A549 (cell line): ENCODE measurements around the gene SPPL2C. TPM values are rescaled to one million over a fixed set of nuclear protein-coding genes. Genes with fewer than 3 reads are reported as not detected.

Source experiments
- ATAC-seq, 2 experiments: fragments of 200-7000 bp in 1 of 2; fragments of >200 bp in 1 of 2; cut with Nextera tagmentation in 1 of 2; cut with Tn5 transposase in 1 of 2; 3 replicates each; pipeline versions ENCODE4 v1.8.0 to v1.9.1; 2018 to 2020; ENCODE audit warnings: mild to moderate bottlenecking in 1 of 2, moderate library complexity in 1 of 2
- CTCF ChIA-PET: fragments of 300-600 bp; sonication (Branson Sonifier 250); formaldehyde crosslinking; extraction: SDS; loops from one replicate; lab custom pipeline; 2021; ENCODE audit warnings: antibody characterized with exemption, inconsistent platforms; lab: Yijun Ruan, JAX
- POLR2A ChIA-PET: fragments of 350-600 bp; formaldehyde crosslinking; extraction: SDS; loops from one replicate; lab custom pipeline; 2021; ENCODE audit warnings: antibody characterized with exemption, inconsistent platforms; lab: Yijun Ruan, JAX
- DNase-seq, 2 experiments: peaks; one replicate each; pipeline versions ENCODE4 v3.0.0 to v3.0.0-alpha.2; 2011 to 2016; ENCODE audit warnings: low read depth in 1 of 2, low spot score in 1 of 2
- FAIRE-seq: peaks from 2 replicates; lab custom pipeline; 2011; peaks lifted over from hg19 to GRCh38; lab: Jason Lieb, UNC
- H3K27ac ChIP-seq, 2 experiments: fragments of >200 bp; sonication (Bioruptor Twin); formaldehyde crosslinking; 3 replicates each; pipeline ENCODE4 v1.5.1; 2016 to 2017
- H3K4me1 ChIP-seq: fragments of >200 bp; sonication (Bioruptor Twin); formaldehyde crosslinking; 3 replicates; pipeline ENCODE4 v1.6.1; 2016
- H3K4me2 ChIP-seq: fragments of >200 bp; sonication (Bioruptor Twin); formaldehyde crosslinking; 3 replicates; pipeline ENCODE4 v1.6.1; 2016
- H3K4me3 ChIP-seq: fragments of >200 bp; sonication (Bioruptor Twin); formaldehyde crosslinking; 3 replicates; pipeline ENCODE4 v1.5.1; 2016
- H3K9me3 ChIP-seq: fragments of >200 bp; sonication (Bioruptor Twin); formaldehyde crosslinking; 3 replicates; pipeline ENCODE4 v1.6.1; 2016
- BHLHE40 ChIP-seq: IDR thresholded peaks from 2 replicates; pipeline ENCODE4 v1.6.1; 2012; ENCODE audit warnings: low read depth, low read length, inconsistent platforms
- CBX2 ChIP-seq: fragments of 200-600 bp; sonication (generic); IDR thresholded peaks from 2 replicates; pipeline ENCODE4 v1.6.1; 2016; ENCODE audit warnings: low read depth, mild to moderate bottlenecking, borderline replicate concordance
- CHD4 ChIP-seq: fragments of 200-600 bp; sonication (generic); IDR thresholded peaks from 2 replicates; pipeline ENCODE4 v1.6.1; 2016; ENCODE audit warnings: antibody characterized with exemption, mild to moderate bottlenecking, borderline replicate concordance
- EHMT2 ChIP-seq: fragments of 200-600 bp; sonication (generic); IDR thresholded peaks from 2 replicates; pipeline ENCODE4 v1.6.1; 2016; ENCODE audit warnings: antibody characterized with exemption, low read depth, mild to moderate bottlenecking, moderate library complexity
- EP300 ChIP-seq, 2 experiments: fragments of >200 bp; sonication (Bioruptor Twin); formaldehyde crosslinking; IDR thresholded peaks; 2 replicates in 1 of 2; 3 replicates in 1 of 2; pipeline ENCODE4 v1.6.1; 2016 to 2017
- FOSL2 ChIP-seq, 2 experiments: fragments of 450-650 bp in 1 of 2; fragments of >200 bp in 1 of 2; sonication (Bioruptor Twin) in 1 of 2; formaldehyde crosslinking; IDR thresholded peaks; 2 replicates each; pipeline versions ENCODE4 v1.5.0 to v1.6.1; 2016 to 2020; ENCODE audit warnings: mild to moderate bottlenecking in 1 of 2, moderate library complexity in 1 of 2
- GATA3 ChIP-seq: IDR thresholded peaks from 2 replicates; pipeline ENCODE4 v1.6.1; 2012; ENCODE audit warnings: borderline replicate concordance
- HOXB13 ChIP-seq: fragments of 250-450 bp; sonication (Bioruptor Pico); IDR thresholded peaks from 2 replicates; pipeline ENCODE4 v1.5.0; 2020; ENCODE audit warnings: low read depth, mild to moderate bottlenecking, moderate library complexity
- JUN ChIP-seq, 2 experiments: fragments of >200 bp; sonication (Bioruptor Twin); formaldehyde crosslinking; IDR thresholded peaks; 2 replicates in 1 of 2; 3 replicates in 1 of 2; pipeline ENCODE4 v1.6.1; 2016 to 2017
- JUNB ChIP-seq: fragments of >200 bp; sonication (Bioruptor Twin); formaldehyde crosslinking; IDR thresholded peaks from 2 replicates; pipeline ENCODE4 v1.6.1; 2016
- MAFK ChIP-seq: fragments of 450-650 bp; IDR thresholded peaks from 2 replicates; pipeline ENCODE4 v1.6.1; 2014; ENCODE audit not compliant: partially characterized antibody
- MAZ ChIP-seq: fragments of 150-350 bp; IDR thresholded peaks from 2 replicates; pipeline ENCODE4 v1.6.1; 2014; ENCODE audit warnings: antibody characterized with exemption, low read depth, low read length, borderline replicate concordance
- NFE2L2 ChIP-seq: fragments of 150-350 bp; conservative IDR thresholded peaks from 2 replicates; pipeline ENCODE4 v1.6.1; 2014; ENCODE audit warnings: low read length
- NR3C1 ChIP-seq: fragments of >200 bp; sonication (Bioruptor Twin); formaldehyde crosslinking; IDR thresholded peaks from 3 replicates; pipeline ENCODE4 v1.6.1; 2017
- POLR2AphosphoS2 ChIP-seq: conservative IDR thresholded peaks from 2 replicates; pipeline ENCODE4 v1.6.1; 2012; ENCODE audit warnings: low read length, improper control_type of control experiment, inconsistent platforms
- TFCP2L1 ChIP-seq: fragments of 250-450 bp; sonication (Bioruptor Pico); IDR thresholded peaks from 2 replicates; pipeline ENCODE4 v1.5.0; 2021; ENCODE audit warnings: mild to moderate bottlenecking
- TP53 ChIP-seq: fragments of 250-450 bp; sonication (Bioruptor Pico); IDR thresholded peaks from 2 replicates; pipeline ENCODE4 v1.5.0; 2021; ENCODE audit warnings: mild to moderate bottlenecking, moderate library complexity
- ZC3H11A ChIP-seq: fragments of 450-650 bp; IDR thresholded peaks from 2 replicates; pipeline ENCODE4 v1.6.1; 2014; ENCODE audit warnings: antibody characterized with exemption, mild to moderate bottlenecking
- ZFP36 ChIP-seq: fragments of 450-650 bp; IDR thresholded peaks from 2 replicates; pipeline ENCODE4 v1.6.1; 2014; ENCODE audit warnings: borderline replicate concordance; ENCODE audit not compliant: partially characterized antibody
- ZNF302 ChIP-seq: fragments of 250-450 bp; sonication (Bioruptor Pico); IDR thresholded peaks from 2 replicates; pipeline ENCODE4 v1.9.0; 2021; ENCODE audit warnings: inconsistent platforms, mild to moderate bottlenecking, moderate library complexity
- WGBS: methylation state at CpG from one replicate; pipeline ENCODE4 v1.1.6; 2017; ENCODE audit errors: missing lambda C conversion rate; 5-methylcytosine and 5-hydroxymethylcytosine counted together
- polyA plus RNA-seq, 4 experiments: library from polyadenylated mRNA; depleted of rRNA in 3 of 4; stranded (reverse); fragments of >200 nt; fragmentation: RNase III in 1 of 4; extraction: RNeasy Plus Mini Kit Qiagen cat#74134 plus additional on column Dnase treatment in 1 of 4; gene quantifications; 2 replicates in 3 of 4; 3 replicates in 1 of 4; pipeline ENCODE4 v1.2.3, GENCODE V29; 2011 to 2017
- TF ChIP-seq, protein P1 (sequence below): IDR thresholded peaks from 2 replicates; pipeline ENCODE4 v1.6.1; 2012; ENCODE audit warnings: low read depth, borderline replicate concordance
- TF ChIP-seq, protein P2 (sequence below): IDR thresholded peaks from 2 replicates; pipeline ENCODE4 v1.6.1; 2012
- TF ChIP-seq, protein P3 (sequence below): fragments of >200 bp; sonication (Bioruptor Twin); formaldehyde crosslinking; IDR thresholded peaks from 3 replicates; pipeline ENCODE4 v1.5.1; 2016

SPPL2C gene
- polyA plus RNA-seq, 2 of the 4 experiments (the other 2 are of a cell fraction) = not detected

DNA sequence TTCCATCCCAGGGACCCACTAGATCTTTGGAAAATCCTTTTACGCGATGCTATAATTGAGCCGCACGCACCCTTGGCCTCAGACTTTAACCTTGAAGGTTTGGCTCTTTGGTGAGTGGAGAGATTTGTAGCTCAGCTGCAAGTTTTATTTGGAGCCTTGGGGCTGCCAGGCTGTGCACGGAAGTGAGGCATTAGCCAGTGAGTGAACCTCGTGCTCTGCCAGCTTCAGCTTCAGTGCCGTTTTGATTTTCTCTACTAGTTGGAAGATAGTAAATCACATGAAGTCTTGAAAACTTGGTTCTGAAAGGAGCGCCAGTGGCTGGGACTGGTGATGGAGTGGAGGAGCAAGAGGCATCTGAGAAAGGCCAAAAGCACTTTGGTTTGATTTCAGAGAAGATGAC is 43.3 kb upstream of the SPPL2C start:
- Histone ChIP-seq H3K4me3 (no peak overlapping the region), H3K9me3 (no peaks in the 10 kb centered on the region), H3K4me1 (no peaks in the 10 kb centered on the region), H3K4me2 (no peak overlapping the region), H3K27ac (no peak overlapping the region)
- WGBS = 70% methylated on average over 8 of the region's 8 CpGs
- ATAC-seq = no peak
- DNase-seq = no peak
- CTCF ChIA-PET = interaction anchor here (1.3 to 4.6 kb wide), 5 partner anchors 13 to 161 kb away, joined by 3 to 16 read pairs (median 5); no protein-coding TSS in a partner anchor
- POLR2A ChIA-PET = no interaction called here
- TF ChIP-seq POLR2AphosphoS2 = no peak
- TF ChIP-seq CBX2 = no peak
- TF ChIP-seq, protein P1, sequence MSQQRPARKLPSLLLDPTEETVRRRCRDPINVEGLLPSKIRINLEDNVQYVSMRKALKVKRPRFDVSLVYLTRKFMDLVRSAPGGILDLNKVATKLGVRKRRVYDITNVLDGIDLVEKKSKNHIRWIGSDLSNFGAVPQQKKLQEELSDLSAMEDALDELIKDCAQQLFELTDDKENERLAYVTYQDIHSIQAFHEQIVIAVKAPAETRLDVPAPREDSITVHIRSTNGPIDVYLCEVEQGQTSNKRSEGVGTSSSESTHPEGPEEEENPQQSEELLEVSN = no peak
- TF ChIP-seq TFCP2L1 (CRISPR knock-in tag) = no peak
- TF ChIP-seq NFE2L2 = no peak
- TF ChIP-seq, protein P2, sequence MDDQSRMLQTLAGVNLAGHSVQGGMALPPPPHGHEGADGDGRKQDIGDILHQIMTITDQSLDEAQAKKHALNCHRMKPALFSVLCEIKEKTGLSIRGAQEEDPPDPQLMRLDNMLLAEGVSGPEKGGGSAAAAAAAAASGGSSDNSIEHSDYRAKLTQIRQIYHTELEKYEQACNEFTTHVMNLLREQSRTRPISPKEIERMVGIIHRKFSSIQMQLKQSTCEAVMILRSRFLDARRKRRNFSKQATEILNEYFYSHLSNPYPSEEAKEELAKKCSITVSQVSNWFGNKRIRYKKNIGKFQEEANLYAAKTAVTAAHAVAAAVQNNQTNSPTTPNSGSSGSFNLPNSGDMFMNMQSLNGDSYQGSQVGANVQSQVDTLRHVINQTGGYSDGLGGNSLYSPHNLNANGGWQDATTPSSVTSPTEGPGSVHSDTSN = no peak
- no peak for TF ChIP-seq MAFK
- no peak for TF ChIP-seq NR3C1
- no peak for TF ChIP-seq ZC3H11A
- no peak for TF ChIP-seq JUN (IDR thresholded peaks at IDR 0.05)
- TF ChIP-seq, protein P3, sequence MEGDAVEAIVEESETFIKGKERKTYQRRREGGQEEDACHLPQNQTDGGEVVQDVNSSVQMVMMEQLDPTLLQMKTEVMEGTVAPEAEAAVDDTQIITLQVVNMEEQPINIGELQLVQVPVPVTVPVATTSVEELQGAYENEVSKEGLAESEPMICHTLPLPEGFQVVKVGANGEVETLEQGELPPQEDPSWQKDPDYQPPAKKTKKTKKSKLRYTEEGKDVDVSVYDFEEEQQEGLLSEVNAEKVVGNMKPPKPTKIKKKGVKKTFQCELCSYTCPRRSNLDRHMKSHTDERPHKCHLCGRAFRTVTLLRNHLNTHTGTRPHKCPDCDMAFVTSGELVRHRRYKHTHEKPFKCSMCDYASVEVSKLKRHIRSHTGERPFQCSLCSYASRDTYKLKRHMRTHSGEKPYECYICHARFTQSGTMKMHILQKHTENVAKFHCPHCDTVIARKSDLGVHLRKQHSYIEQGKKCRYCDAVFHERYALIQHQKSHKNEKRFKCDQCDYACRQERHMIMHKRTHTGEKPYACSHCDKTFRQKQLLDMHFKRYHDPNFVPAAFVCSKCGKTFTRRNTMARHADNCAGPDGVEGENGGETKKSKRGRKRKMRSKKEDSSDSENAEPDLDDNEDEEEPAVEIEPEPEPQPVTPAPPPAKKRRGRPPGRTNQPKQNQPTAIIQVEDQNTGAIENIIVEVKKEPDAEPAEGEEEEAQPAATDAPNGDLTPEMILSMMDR = no peak
- no peak for TF ChIP-seq TP53 (CRISPR knock-in tag)
- no peak for TF ChIP-seq HOXB13 (CRISPR knock-in tag)
- TF ChIP-seq JUNB = no peak
- no peak for TF ChIP-seq CHD4
- no peak for TF ChIP-seq ZFP36
- TF ChIP-seq MAZ = no peak
- TF ChIP-seq GATA3 = no peak
- no peak for TF ChIP-seq FOSL2 (IDR thresholded peaks at IDR 0.05)
- TF ChIP-seq FOSL2 (CRISPR knock-in tag; IDR thresholded peaks at IDR 0.05) = no peak
- no peak for FAIRE-seq

DNA sequence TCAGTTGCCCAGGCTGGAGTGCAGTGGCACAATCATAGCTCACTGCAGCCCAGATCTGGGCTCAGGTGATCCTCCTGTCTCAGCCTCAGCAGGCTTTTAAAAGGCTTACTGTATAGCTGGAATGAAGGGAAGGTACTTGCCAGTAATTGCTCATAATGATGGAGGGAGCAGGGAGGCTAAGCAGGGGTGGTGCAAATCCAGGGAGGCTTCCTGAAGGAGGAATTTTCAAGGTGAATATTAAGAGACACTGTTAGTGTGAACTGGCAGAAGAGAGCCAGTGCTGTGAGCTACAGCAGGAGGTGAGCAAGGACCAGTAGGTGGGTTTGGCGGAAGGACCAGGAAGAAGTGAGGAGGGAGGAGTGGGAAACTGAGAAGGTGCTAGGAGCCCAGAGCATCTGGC is 35.8 kb upstream of the SPPL2C start:
- ChIA-PET POLR2A (no interaction called here), CTCF (interaction anchor here (0.6 to 5.3 kb wide), 3 partner anchors 23 to 169 kb away, joined by 4 to 32 read pairs (median 15); partner anchors contain the start of gene CRHR1)
- no peak for TF ChIP-seq BHLHE40
- peak; percentile 48 for TF ChIP-seq ZFP36
- TF ChIP-seq EP300 (IDR thresholded peaks at IDR 0.05) = no peak
- TF ChIP-seq, protein P2 = no peak
- no peak for TF ChIP-seq EHMT2
- TF ChIP-seq ZNF302 (CRISPR knock-in tag) = no peak
- no peak for TF ChIP-seq MAZ
- WGBS = 87% methylated on average over 1 of the region's 1 CpG
- Histone ChIP-seq H3K4me2 (no peak overlapping the region), H3K27ac (no peak overlapping the region), H3K4me1 (no peaks in the 10 kb centered on the region), H3K9me3 (peaks cover 8% of the 10 kb centered on the region; the same call in 2 of the 3 replicates), H3K4me3 (no peak overlapping the region)
- DNase-seq (no peak), ATAC-seq (no peak), FAIRE-seq (no peak)
